Ishikawa (cell line): Measurements from ENCODE around the gene NHSL2.

Experiments
- CREB1 ChIP-seq: IDR thresholded peaks from 2 replicates; pipeline ENCODE4 v1.6.1; 2012; ENCODE audit warnings: low read depth
- EGR1 ChIP-seq: IDR thresholded peaks from 2 replicates; pipeline ENCODE4 v1.6.1; 2012
- EP300 ChIP-seq: IDR thresholded peaks from 2 replicates; pipeline ENCODE4 v1.6.1; 2012; ENCODE audit warnings: borderline replicate concordance
- REST ChIP-seq: IDR thresholded peaks from 2 replicates; pipeline ENCODE4 v1.6.1; 2012; ENCODE audit warnings: low read depth, mild to moderate bottlenecking
- TCF12 ChIP-seq: IDR thresholded peaks from 2 replicates; pipeline ENCODE4 v1.6.1; 2012; ENCODE audit warnings: low read depth
- YY1 ChIP-seq: IDR thresholded peaks from 2 replicates; pipeline ENCODE4 v1.6.1; 2012; ENCODE audit warnings: low read depth
- ZBTB7A ChIP-seq: IDR thresholded peaks from 2 replicates; pipeline ENCODE4 v1.6.1; 2012; ENCODE audit warnings: low read depth

- TF ChIP-seq EGR1 (no peak), EP300 (no peak), REST (no peak), YY1 (no peak), ZBTB7A (no peak), CREB1 (no peak), TCF12 (no peak)
Measured at GRCh38 chrX:72084114-72084513, 173.5 kb downstream of the NHSL2 start.
